GM18499 (cell line): Measurements from ENCODE around the gene KCNQ1.

Source experiments
- ATAC-seq: cut with Tn5 transposase; IDR thresholded peaks from one replicate; pipeline ENCODE4 v1.9.1; 2021; ENCODE audit warnings: moderate number of reproducible peaks; ENCODE audit not compliant: insufficient read depth, unreplicated experiment

Gene KCNQ1

GRCh38 chr11:2715716-2716350 lies 271.0 kb downstream of the KCNQ1 start:
- ATAC-seq = no peak

GRCh38 chr11:2716376-2717095 lies 271.7 kb downstream of the KCNQ1 start:
- no peak for ATAC-seq

- ATAC-seq = no peak
Measured at GRCh38 chr11:2717561-2718325, 272.9 kb downstream of the KCNQ1 start.

- ATAC-seq = no peak
Measured at GRCh38 chr11:2718817-2719438, 274.1 kb downstream of the KCNQ1 start.

GRCh38 chr11:2719831-2720590 lies 275.2 kb downstream of the KCNQ1 start:
- ATAC-seq = no peak

DNA sequence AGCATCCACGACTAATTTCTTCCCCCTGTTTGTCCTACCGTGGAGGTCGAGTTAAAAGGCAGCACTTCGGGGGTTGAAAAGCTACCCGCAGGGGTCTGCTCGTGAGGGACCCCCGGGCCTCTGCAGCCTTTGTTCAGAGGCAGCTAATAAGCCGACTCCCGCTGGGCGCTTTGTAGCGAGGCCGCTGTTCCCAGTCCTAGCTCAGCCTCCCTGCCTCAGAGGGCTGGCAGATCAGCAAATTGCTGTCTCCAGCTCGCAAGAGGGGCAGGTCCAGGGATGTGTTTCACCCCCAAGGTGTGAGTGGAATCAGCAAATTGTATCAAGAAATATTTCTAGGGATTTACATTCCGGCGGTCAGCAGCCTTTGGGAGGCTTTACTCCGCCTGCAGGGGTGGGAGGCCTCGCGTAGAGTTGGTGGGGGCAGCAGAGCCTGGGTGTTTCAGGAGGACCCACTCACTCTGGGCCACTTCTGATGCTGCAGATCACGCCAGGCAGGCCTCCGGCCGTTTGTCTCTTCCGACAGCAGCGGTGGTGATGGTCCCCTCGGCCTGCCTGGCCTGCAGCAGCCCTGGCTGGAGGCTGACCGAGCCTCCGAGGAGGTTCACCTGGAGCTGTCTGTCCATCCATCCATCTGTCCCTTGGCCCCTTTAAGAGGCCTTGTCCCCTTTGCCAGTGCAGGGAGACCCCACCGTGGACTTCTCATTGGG lies 276.6 kb downstream of the KCNQ1 start:
- ATAC-seq = no peak

- no peak for ATAC-seq
Measured at GRCh38 chr11:2722955-2723354, 278.1 kb downstream of the KCNQ1 start.

DNA sequence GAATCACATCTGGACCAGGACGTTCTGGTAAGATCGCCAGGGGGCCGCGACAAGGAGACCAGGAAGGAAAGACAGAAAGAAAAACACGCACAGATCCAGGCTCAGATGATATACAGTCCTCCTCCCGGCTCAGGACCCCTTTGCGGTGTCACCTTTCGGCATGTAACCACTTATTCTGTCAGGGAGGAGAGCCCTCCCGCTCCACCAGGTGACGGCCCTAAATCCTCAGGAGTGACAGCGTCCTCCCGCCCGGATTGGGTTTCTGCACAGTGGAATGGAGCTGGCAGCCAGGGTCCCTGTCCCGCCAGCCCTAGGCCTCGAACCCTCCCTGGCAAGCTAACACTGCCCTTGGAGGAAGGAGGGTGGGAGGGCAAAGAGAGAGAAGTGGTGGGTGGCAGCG lies 279.3 kb downstream of the KCNQ1 start:
- ATAC-seq = no peak

DNA sequence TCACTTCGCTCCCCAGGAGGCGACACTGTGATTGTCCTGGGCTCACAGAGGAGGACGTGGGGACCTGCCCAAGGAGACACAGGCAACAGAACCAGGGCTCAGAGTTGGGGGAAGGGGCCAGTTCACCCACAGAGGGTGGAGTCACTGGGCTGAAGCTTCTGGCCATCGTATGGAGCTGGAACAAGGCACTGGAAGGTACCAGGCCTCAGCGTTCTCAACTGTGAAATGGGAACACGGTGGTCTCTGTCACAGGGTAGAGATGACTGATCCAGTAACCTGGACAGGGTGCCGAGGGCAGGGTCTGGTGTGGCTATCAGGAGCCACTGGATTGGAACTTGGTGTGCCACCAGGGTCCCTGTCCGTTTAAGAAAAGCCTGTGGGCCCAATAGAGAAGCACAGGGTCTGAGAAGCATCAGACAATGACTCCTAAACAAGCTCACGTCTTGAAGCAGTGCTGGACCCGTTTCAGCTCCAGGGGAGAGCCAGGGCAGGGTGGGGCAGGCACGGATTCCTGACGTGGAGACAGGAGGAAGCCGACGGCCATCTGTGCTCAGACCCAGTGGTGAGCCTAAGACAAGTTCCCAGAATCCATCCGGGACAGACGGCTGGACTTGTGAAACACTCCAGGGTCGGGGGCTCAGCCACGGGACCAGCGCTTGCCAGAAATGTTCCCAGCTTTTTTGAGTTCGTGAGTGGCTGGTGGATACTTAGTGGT lies 280.0 kb downstream of the KCNQ1 start:
- ATAC-seq = no peak

DNA sequence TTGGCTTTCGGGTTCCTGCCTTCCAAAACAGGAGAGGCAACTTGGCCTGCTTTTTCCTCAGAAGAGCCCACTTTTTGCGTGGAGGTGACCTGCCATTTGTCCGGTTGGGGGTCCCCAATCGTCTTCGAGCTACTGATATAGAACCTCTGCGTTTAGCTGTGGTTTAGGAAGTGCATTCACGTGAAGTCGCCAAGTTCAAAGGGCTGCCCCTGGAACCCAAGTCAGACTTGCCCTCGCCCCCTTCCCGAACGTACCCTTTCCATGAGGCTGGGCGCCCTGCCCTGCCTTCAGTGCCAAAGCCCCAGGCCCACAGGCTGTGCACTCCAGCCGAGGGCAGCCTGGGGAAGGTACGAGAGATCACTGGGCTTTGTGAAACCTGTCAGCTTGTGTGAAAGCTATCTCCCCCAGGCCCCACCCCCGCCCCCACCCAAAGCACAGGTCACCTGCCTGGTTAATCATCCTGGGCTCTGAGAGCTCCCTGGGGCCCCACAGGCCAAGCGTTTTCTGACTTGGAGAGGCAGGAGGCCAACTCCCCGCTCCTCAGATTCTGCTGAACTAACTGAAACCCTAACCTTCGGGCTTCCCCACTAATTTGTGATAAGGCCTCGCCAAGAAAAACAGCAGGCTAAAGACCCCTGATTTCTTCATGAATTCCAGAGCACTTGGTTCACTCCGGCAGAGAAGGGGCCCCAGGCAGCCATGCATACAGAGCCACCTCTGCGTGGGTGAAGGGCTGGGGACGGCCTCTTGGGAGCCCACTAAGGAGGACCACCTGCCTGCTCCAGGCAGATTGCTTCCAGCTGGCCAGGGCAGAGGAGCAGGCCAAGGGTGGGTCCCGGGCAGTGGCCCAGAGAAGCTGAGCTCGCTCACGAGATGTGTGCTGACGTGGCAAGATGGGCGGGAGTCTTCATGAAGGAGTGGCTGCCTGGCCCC lies 280.8 kb downstream of the KCNQ1 start:
- ATAC-seq = no peak

DNA sequence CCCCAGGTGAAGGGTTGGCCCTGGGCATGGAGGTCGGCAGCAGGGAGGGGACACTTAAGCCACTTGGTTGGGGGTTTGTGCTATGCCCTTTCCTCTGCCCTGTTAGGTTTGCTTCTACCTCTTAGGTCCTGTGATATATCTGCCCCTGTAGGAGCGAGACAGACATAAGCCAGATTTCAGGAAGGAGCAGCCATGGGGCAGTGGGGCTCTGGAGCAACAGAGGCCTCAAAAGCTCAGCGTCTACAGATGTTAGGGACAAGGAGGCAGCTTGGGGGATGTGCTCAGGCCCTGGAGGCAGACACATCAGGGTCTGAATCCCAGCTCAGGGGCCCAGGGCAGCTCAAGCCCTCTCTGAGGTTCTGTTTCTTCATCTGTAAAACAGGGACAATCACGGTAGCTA lies 282.2 kb downstream of the KCNQ1 start:
- ATAC-seq = no peak

- ATAC-seq = no peak
Measured at GRCh38 chr11:2728128-2728662, 283.4 kb downstream of the KCNQ1 start.

GRCh38 chr11:2728663-2729332 lies 284.0 kb downstream of the KCNQ1 start:
- no peak for ATAC-seq

GRCh38 chr11:2729841-2730240 lies 285.0 kb downstream of the KCNQ1 start:
- ATAC-seq = no peak

GRCh38 chr11:2730272-2731129 lies 285.7 kb downstream of the KCNQ1 start:
- ATAC-seq = no peak
